ENCODE measurements around the gene MRPS35. TPM values are rescaled to one million over a fixed set of nuclear protein-coding genes. Genes with fewer than 3 reads are reported as not detected.

Gene MRPS35
- total RNA-seq, 1 experiment from 2014 or later = 117 TPM

- intact Hi-C loops (cut with micrococcal nuclease) = loop anchor here (1.0 to 2.0 kb wide), 2 partner anchors 41 to 59 kb away; no protein-coding TSS in a partner anchor
- Histone ChIP-seq H3K27ac (ENCODE audit: low read length) (peak overlapping the region; percentile 64), H3K4me3 (ENCODE audit: low read length) (peak overlapping the region; percentile 78), H4K20me1 (ENCODE audit: low read length) (no peaks in the 10 kb centered on the region), H3K9me3 (ENCODE audit: low read length) (no peaks in the 10 kb centered on the region), H3K79me2 (ENCODE audit: low read length) (peaks cover 73% of the 10 kb centered on the region), H3K4me1 (ENCODE audit: insufficient read depth, low read length) (peaks cover 54% of the 10 kb centered on the region), H3K27me3 (ENCODE audit: low read length) (no peaks in the 10 kb centered on the region), H3K9me2 (replicated peaks; ENCODE audit: low read length) (no peaks in the 10 kb centered on the region), H3F3A (ENCODE audit: low read length, unreplicated experiment) (peaks cover 10% of the 10 kb centered on the region), H3K36me3 (ENCODE audit: low read depth, low read length) (peaks cover 3% of the 10 kb centered on the region; the same call in 1 of the 2 replicates), H2AFZ (ENCODE audit: low read length) (no peak overlapping the region), H3K4me2 (ENCODE audit: low read length) (peak overlapping the region; percentile 92), H3K9ac (ENCODE audit: low read length) (peak overlapping the region; percentile 93)
- ATAC-seq = no peak
- TF ChIP-seq CTCF (conservative IDR thresholded peaks at IDR 0.05; ENCODE audit: low read depth, low read length) (no peak), EZH2phosphoT487 (IDR thresholded peaks at IDR 0.05; ENCODE audit: borderline replicate concordance, low read length) (no peak)
- no peak for DNase-seq
- ChIA-PET POLR2A (ENCODE audit: unreplicated experiment) (no interaction called here), CTCF (interaction anchor here (0.5 kb wide), 1 partner anchor 35 kb away, joined by 3 read pairs; no protein-coding TSS in a partner anchor)
- BruUV-seq (replicated peaks) = TSS peak; percentile 45
Measured at GRCh38 chr12:27781680-27782079, 71.0 kb downstream of the MRPS35 start.

- H3K79me2 ChIP-seq (ENCODE audit: low read length) = peaks cover 81% of the 10 kb centered on the region
- peaks cover 60% of the 10 kb centered on the region for H3K4me1 ChIP-seq (ENCODE audit: insufficient read depth, low read length)
- ATAC-seq (no peak), DNase-seq (no peak)
- H3K36me3 ChIP-seq (ENCODE audit: low read depth, low read length) = peaks cover 4% of the 10 kb centered on the region; the same call in 1 of the 2 replicates
- H3K27ac ChIP-seq (ENCODE audit: low read length) = no peak overlapping the region
- H3K27me3 ChIP-seq (ENCODE audit: low read length) = no peaks in the 10 kb centered on the region
- intact Hi-C loops (cut with micrococcal nuclease) = no loop called here
- CTCF ChIA-PET = no interaction called here
- TF ChIP-seq CTCF (conservative IDR thresholded peaks at IDR 0.05; ENCODE audit: low read depth, low read length) = no peak
- no peak for TF ChIP-seq EZH2phosphoT487 (IDR thresholded peaks at IDR 0.05; ENCODE audit: borderline replicate concordance, low read length)
- no peak for TF ChIP-seq EZH2 (IDR thresholded peaks at IDR 0.05; ENCODE audit: low read length, unreplicated experiment)
- H3K4me2 ChIP-seq (ENCODE audit: low read length) = peak overlapping the region; percentile 92
- H3K4me3 ChIP-seq (ENCODE audit: low read length) = peak overlapping the region; percentile 78
- peaks cover 10% of the 10 kb centered on the region for H3F3A ChIP-seq (ENCODE audit: low read length, unreplicated experiment)
- no peak overlapping the region for H3K9ac ChIP-seq (ENCODE audit: low read length)
- H2AFZ ChIP-seq (ENCODE audit: low read length) = no peak overlapping the region
- no peaks in the 10 kb centered on the region for H3K9me2 ChIP-seq (replicated peaks; ENCODE audit: low read length)
- no TSS peak for BruUV-seq (replicated peaks)
- H4K20me1 ChIP-seq (ENCODE audit: low read length) = no peaks in the 10 kb centered on the region
- POLR2A ChIA-PET (ENCODE audit: unreplicated experiment) = no interaction called here
- H3K9me3 ChIP-seq (ENCODE audit: low read length) = no peaks in the 10 kb centered on the region
Measured at GRCh38 chr12:27782481-27782880, 71.8 kb downstream of the MRPS35 start.

- peak overlapping the region; percentile 10; the same call in 1 of the 2 replicates for H3K4me3 ChIP-seq (ENCODE audit: low read length)
- BruUV-seq (replicated peaks) = no TSS peak
- peaks cover 48% of the 10 kb centered on the region for H3K4me1 ChIP-seq (ENCODE audit: insufficient read depth, low read length)
- ChIA-PET POLR2A (ENCODE audit: unreplicated experiment) (no interaction called here), CTCF (no interaction called here)
- peak overlapping the region; percentile 58 for H3K4me2 ChIP-seq (ENCODE audit: low read length)
- ATAC-seq (peak; percentile 85), DNase-seq (peak; percentile 93)
- no peaks in the 10 kb centered on the region for H3K9me3 ChIP-seq (ENCODE audit: low read length)
- H2AFZ ChIP-seq (ENCODE audit: low read length) = no peak overlapping the region
- H3F3A ChIP-seq (ENCODE audit: low read length, unreplicated experiment) = peaks cover 10% of the 10 kb centered on the region
- H3K9ac ChIP-seq (ENCODE audit: low read length) = peak overlapping the region; percentile 31
- peaks cover 92% of the 10 kb centered on the region for H3K79me2 ChIP-seq (ENCODE audit: low read length)
- H3K27ac ChIP-seq (ENCODE audit: low read length) = peak overlapping the region; percentile 78
- intact Hi-C loops (cut with micrococcal nuclease) = no loop called here
- no peaks in the 10 kb centered on the region for H3K27me3 ChIP-seq (ENCODE audit: low read length)
- H3K9me2 ChIP-seq (replicated peaks; ENCODE audit: low read length) = no peaks in the 10 kb centered on the region
- peaks cover 18% of the 10 kb centered on the region for H3K36me3 ChIP-seq (ENCODE audit: low read depth, low read length)
- no peaks in the 10 kb centered on the region for H4K20me1 ChIP-seq (ENCODE audit: low read length)
- TF ChIP-seq EZH2 (IDR thresholded peaks at IDR 0.05; ENCODE audit: low read length, unreplicated experiment) = no peak
- TF ChIP-seq CTCF (conservative IDR thresholded peaks at IDR 0.05; ENCODE audit: low read depth, low read length) = no peak
- TF ChIP-seq EZH2phosphoT487 (IDR thresholded peaks at IDR 0.05; ENCODE audit: borderline replicate concordance, low read length) = no peak
Measured at GRCh38 chr12:27785882-27786570, 75.4 kb downstream of the MRPS35 start.
